Cardiac fibroblast (primary cell): ENCODE results near the gene ANXA7.
A peak's percentile ranks its signal among the peaks of the same experiment; 100 is the strongest.

Experiments
- DNase-seq, 2 donors: peaks; one replicate each; pipeline versions ENCODE4 v3.0.0 to v3.0.0-alpha.2; 2010; ENCODE audit warnings: low read depth in 2 of 2
- H3K4me3 ChIP-seq, 2 donors: replicated peaks in 1 of 2; 1 replicate in 1 of 2; 2 replicates in 1 of 2; pipeline ENCODE4 v1.5.1; 2011; ENCODE audit warnings: low read depth in 2 of 2, low read length in 2 of 2, mild to moderate bottlenecking in 2 of 2, moderate library complexity in 1 of 2
- TF ChIP-seq, protein P1 (sequence below): IDR thresholded peaks from one replicate; pipeline ENCODE4 v1.5.1; 2011; ENCODE audit warnings: low read depth, mild to moderate bottlenecking, low read length, inconsistent platforms

The ANXA7 gene

DNA sequence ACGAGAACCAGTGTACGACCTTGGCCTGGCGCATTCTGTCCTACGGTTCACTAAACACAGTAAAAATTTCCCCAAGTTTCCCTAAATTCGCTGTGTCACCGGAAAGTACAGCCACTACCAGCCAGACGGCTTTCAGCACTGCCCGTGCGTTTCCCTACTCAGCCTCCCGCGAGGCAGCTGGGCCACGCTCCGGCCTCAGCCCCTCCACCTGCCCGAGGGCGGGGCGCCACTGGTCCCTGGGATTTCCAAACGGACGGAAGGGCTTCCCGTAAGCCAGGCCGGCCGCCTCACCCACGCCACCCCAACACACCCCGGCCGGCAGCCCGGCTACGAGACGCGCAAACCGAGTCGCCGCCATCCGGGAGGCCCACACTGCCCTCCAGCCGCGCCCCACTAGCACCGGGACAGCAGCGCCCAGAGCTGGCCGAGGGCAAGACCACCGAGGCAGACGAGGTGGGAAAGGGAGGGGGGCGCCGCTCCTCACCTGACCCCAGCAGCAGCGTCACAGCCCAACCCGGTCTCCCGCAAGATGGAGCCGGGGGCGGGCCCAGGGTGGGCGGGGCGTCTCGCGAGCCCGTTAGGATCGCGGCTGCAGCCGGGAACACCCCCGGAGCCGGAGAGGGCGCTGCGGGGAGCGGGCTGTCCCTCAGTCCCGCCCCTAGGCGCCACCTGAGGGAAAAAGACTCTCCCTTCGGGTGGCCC lies at the start of gene ANXA7:
Gene ANXA7 (minus strand): TSS at position 531 of the 702 bp plus-strand sequence. CDS start 13,202 bp downstream, outside the sequence.
- H3K4me3 ChIP-seq = peak within 1 kb of the TSS; percentile 83 to 94
- DNase-seq = peak; percentile 81 to 87
- TF ChIP-seq, protein P1, sequence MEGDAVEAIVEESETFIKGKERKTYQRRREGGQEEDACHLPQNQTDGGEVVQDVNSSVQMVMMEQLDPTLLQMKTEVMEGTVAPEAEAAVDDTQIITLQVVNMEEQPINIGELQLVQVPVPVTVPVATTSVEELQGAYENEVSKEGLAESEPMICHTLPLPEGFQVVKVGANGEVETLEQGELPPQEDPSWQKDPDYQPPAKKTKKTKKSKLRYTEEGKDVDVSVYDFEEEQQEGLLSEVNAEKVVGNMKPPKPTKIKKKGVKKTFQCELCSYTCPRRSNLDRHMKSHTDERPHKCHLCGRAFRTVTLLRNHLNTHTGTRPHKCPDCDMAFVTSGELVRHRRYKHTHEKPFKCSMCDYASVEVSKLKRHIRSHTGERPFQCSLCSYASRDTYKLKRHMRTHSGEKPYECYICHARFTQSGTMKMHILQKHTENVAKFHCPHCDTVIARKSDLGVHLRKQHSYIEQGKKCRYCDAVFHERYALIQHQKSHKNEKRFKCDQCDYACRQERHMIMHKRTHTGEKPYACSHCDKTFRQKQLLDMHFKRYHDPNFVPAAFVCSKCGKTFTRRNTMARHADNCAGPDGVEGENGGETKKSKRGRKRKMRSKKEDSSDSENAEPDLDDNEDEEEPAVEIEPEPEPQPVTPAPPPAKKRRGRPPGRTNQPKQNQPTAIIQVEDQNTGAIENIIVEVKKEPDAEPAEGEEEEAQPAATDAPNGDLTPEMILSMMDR = peak; percentile 22

DNA sequence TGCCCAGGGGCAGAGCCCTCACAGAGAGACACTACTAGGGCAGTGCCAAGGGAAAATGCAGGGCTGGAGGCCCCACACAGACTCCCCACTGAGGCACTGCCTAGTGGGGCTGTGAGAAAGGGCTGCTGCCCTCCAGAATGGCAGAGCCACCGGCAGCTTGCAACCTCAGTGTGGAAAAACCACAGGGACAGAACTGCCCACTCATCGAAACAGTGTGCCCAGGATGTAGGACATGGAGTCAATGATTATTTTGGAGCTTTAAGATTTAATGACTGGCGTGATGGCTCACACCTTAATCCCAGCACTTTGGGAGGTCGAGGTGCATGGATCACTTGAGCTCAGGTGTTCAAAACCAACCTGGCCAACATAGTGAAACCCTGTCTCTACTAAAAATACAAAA lies 47.0 kb upstream of the ANXA7 start:
- no peak overlapping the region for H3K4me3 ChIP-seq
- TF ChIP-seq, protein P1 = no peak
- no peak for DNase-seq

DNA sequence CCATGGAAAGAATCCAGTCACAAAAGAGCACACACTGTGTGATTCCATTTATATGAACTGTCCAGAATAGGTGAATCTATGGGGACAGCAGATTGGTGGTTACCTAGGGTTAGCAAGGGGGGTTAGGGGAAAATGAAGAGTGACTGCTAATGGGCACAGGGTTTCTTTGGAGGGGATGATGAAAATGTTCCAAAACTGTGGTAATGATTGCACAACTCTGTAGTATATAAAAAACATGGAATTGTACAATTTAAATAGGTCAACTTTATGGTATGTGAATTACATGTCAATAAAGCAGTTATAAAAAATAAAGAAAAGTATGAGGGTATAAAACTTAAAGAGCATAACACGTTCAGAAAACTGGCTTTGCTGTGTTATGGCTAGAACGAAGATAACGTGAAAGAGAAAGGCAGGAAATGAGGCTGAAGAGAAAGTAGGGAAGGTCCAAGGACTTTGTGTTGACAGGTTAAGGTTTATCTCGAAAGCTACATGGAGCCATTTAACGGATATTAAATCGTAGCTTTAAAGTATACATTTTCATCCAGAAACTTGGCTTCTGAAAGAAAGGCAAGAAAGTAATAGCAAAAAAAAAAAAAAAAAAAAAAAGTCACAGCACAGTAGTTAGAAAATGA lies 45.9 kb upstream of the ANXA7 start:
- DNase-seq = peak; percentile 11 to 14
- TF ChIP-seq, protein P1 = no peak
- no peak overlapping the region for H3K4me3 ChIP-seq

DNA sequence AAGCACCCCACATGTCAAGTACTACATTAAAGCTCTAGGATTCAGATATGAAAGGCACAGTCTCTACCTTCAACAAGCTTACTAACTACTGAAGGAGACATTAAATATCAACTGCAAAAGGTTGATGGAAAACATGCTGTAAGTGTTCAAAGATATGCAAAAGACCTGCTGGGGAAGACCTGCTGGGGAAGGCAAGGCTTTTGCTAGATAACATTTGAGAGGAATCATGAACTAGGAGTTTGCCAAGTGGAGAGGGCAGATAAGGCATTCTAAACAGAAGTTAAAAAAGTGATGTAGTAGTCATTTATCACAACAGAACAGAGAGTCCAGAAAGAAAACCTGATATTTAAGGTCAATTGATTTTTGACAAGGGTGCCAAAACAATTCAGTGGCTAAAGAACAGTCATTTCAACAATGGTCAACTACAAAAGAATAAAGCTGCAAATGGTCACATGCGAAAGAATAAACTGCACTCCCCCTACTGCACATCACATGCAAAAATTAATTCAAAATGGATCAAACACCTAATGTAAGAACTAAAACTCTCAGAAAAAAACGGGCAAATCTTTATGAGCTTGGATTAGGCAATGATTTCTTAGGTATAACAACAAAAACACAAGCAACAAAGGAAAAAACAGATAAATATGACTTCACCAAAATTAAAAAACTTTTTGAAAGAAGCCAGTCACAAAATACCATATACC lies 42.5 kb upstream of the ANXA7 start:
- H3K4me3 ChIP-seq = no peak overlapping the region
- TF ChIP-seq, protein P1 = no peak
- no peak for DNase-seq

DNA sequence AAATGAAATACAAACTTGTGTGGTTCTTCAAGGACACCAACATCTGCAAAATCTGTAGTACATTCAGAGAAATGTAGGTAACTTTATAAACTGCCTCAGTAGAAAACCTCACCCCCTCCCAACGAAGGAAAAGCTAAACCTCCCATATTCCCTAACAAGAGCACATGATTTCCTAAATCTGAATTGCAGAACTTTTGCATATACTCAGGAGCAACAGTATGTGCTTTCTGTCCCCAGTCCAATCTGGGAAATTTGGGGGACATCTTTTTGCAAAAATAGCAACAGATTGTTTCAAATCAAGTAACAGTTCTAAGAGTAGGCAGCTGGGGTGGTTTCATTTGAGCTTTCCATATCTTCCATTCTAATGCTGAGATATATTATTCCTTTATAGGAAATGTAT lies 35.3 kb upstream of the ANXA7 start:
- TF ChIP-seq, protein P1 = no peak
- DNase-seq = no peak
- no peak overlapping the region for H3K4me3 ChIP-seq

DNA sequence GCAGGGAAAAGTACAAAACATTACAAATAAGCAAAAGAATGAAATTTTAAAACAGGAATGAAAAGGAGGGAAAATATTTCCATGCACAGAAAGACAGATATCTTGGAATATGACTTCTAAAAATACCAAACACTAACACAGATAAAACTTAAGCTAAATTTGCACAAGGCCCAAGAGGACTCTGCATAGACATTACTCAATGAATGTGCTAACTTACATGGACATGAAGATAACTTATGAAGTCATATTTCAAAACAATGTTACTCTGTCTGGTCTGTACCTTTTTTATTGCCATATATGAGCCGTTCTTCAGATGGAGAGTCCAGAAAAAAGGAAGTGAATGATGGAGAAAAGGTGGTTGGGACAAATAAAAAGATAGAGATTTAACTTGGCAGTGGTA lies 34.5 kb upstream of the ANXA7 start:
- TF ChIP-seq, protein P1 = no peak
- no peak for DNase-seq
- H3K4me3 ChIP-seq = no peak overlapping the region
